Thyroid gland (tissue), 4 donors: Measurements from ENCODE around the gene NPAS2. TPM values are rescaled to one million over a fixed set of nuclear protein-coding genes. Genes with fewer than 3 reads are reported as not detected.

ENCODE experiments used
- DNase-seq, 2 donors: peaks; one replicate each; pipeline ENCODE4 v3.0.0-alpha.2; 2019
- H3K27ac ChIP-seq, 3 donors: fragments of 200-600 bp; sonication (generic); 1 replicate in 2 of 3; 2 replicates in 1 of 3; pipeline ENCODE4 v1.5.1; 2016 to 2019; ENCODE audit warnings: mild to moderate bottlenecking in 1 of 3, moderate library complexity in 1 of 3
- H3K27me3 ChIP-seq: fragments of 200-600 bp; sonication (generic); one replicate; pipeline ENCODE4 v1.5.1; 2019
- H3K36me3 ChIP-seq, 2 donors: fragments of 200-600 bp; sonication (generic); one replicate each; pipeline ENCODE4 v1.5.1; 2016 to 2019
- H3K4me1 ChIP-seq, 2 donors: fragments of 200-600 bp; sonication (generic); one replicate each; pipeline ENCODE4 v1.5.1; 2017 to 2019
- H3K4me3 ChIP-seq, 3 donors: fragments of 200-600 bp; sonication (generic); replicated peaks in 1 of 3; 1 replicate in 2 of 3; 2 replicates in 1 of 3; pipeline ENCODE4 v1.5.1; 2016; ENCODE audit warnings: mild to moderate bottlenecking in 1 of 3
- H3K9me3 ChIP-seq: fragments of 200-600 bp; sonication (generic); one replicate; pipeline ENCODE4 v1.5.1; 2017
- CTCF ChIP-seq, 6 experiments: fragments of 200-600 bp in 3 of 6; fragments of 450-650 bp in 3 of 6; sonication (generic) in 3 of 6; IDR thresholded peaks; one replicate each; pipeline ENCODE4 v1.5.1; 2016 to 2019; ENCODE audit warnings: antibody characterized with exemption in 6 of 6, mild to moderate bottlenecking in 2 of 6, inconsistent platforms in 1 of 6, moderate library complexity in 1 of 6
- POLR2A ChIP-seq, 2 donors: fragments of 450-650 bp; IDR thresholded peaks; one replicate each; pipeline ENCODE4 v1.6.1; 2017; ENCODE audit warnings: antibody characterized with exemption in 2 of 2, mild to moderate bottlenecking in 2 of 2, moderate library complexity in 1 of 2
- WGBS, 2 donors: methylation state at CpG; one replicate each; pipeline ENCODE4 v1.1.5; 2017; 5-methylcytosine and 5-hydroxymethylcytosine counted together
- intact Hi-C: fragments of 100-400 bp; cut with DNase I; formaldehyde crosslinking; loops from one replicate; pipeline ENCODE4 v1.15.1; 2023
- total RNA-seq, 4 donors: library from RNA; depleted of rRNA; stranded (reverse); fragments of >200 nt; gene quantifications; one replicate each; pipeline ENCODE4 v1.2.3, GENCODE V29; 2016

NPAS2 gene
- total RNA-seq, 4 donors from 2014 or later: 12.7 to 22.8 (median 16.1) TPM

- Histone ChIP-seq H3K4me3 (no peak overlapping the region), H3K27me3 (no peaks in the 10 kb centered on the region), H3K4me1 (peaks cover 19 to 20% of the 10 kb centered on the region in 2 donors), H3K9me3 (no peaks in the 10 kb centered on the region), H3K27ac (no peak overlapping the region), H3K36me3 (no peaks in the 10 kb centered on the region)
- no peak for DNase-seq
- no peak for TF ChIP-seq CTCF (IDR thresholded peaks at IDR 0.05)
- no peak for TF ChIP-seq POLR2A (IDR thresholded peaks at IDR 0.05)
- intact Hi-C loops: loop anchor here (10.0 kb wide), 1 partner anchor 69 kb away; the partner anchor contains the start of gene NPAS2
- WGBS, 2 donors: 91 to 95% methylated on average over 6 of the region's 6 CpGs
Observed at GRCh38 chr2:100893392-100894104, 73.6 kb downstream of the NPAS2 start.

- H3K9me3 ChIP-seq: no peaks in the 10 kb centered on the region
- no peak overlapping the region for H3K4me3 ChIP-seq
- DNase-seq: no peak
- no peak for TF ChIP-seq POLR2A (IDR thresholded peaks at IDR 0.05)
- TF ChIP-seq CTCF (IDR thresholded peaks at IDR 0.05): no peak
- H3K36me3 ChIP-seq: no peaks in the 10 kb centered on the region
- H3K4me1 ChIP-seq: peaks cover 19 to 20% of the 10 kb centered on the region in 2 donors
- H3K27me3 ChIP-seq: no peaks in the 10 kb centered on the region
- WGBS, 2 donors: 69% methylated on average over 5 of the region's 5 CpGs
- intact Hi-C loops: loop anchor here (10.0 kb wide), 1 partner anchor 69 kb away; the partner anchor contains the start of gene NPAS2
- H3K27ac ChIP-seq: no peak overlapping the region
Observed at GRCh38 chr2:100894105-100894795, 74.3 kb downstream of the NPAS2 start.

GRCh38 chr2:100894796-100895156 is 74.8 kb downstream of the NPAS2 start:
- Histone ChIP-seq H3K9me3 (no peaks in the 10 kb centered on the region), H3K27ac (no peak overlapping the region), H3K27me3 (no peaks in the 10 kb centered on the region), H3K36me3 (no peaks in the 10 kb centered on the region), H3K4me3 (no peak overlapping the region), H3K4me1 (peaks cover 19 to 20% of the 10 kb centered on the region in 2 donors)
- intact Hi-C loops: loop anchor here (10.0 kb wide), 1 partner anchor 70 kb away; the partner anchor contains the start of gene NPAS2
- TF ChIP-seq POLR2A (IDR thresholded peaks at IDR 0.05) (no peak), CTCF (IDR thresholded peaks at IDR 0.05) (no peak)
- 96 to 99% methylated on average over 4 of the region's 4 CpGs for WGBS, 2 donors
- DNase-seq: no peak

- H3K4me3 ChIP-seq: no peak overlapping the region
- no peaks in the 10 kb centered on the region for H3K9me3 ChIP-seq
- DNase-seq: peak; percentile 94 to 95
- peak overlapping the region; percentile 34 to 83 (median 76) for H3K27ac ChIP-seq
- 43 to 65% methylated on average over 3 of the region's 3 CpGs for WGBS, 2 donors
- H3K36me3 ChIP-seq: no peaks in the 10 kb centered on the region
- intact Hi-C loops: loop anchor here (10.0 kb wide), 1 partner anchor 71 kb away; the partner anchor contains the start of gene NPAS2
- TF ChIP-seq POLR2A (IDR thresholded peaks at IDR 0.05) (no peak), CTCF (IDR thresholded peaks at IDR 0.05) (no peak)
- H3K27me3 ChIP-seq: no peaks in the 10 kb centered on the region
- H3K4me1 ChIP-seq: peaks cover 19 to 20% of the 10 kb centered on the region in 2 donors
Observed at GRCh38 chr2:100895402-100895801, 75.5 kb downstream of the NPAS2 start.
